ENCODE measurements around the gene GPS1.

DNA sequence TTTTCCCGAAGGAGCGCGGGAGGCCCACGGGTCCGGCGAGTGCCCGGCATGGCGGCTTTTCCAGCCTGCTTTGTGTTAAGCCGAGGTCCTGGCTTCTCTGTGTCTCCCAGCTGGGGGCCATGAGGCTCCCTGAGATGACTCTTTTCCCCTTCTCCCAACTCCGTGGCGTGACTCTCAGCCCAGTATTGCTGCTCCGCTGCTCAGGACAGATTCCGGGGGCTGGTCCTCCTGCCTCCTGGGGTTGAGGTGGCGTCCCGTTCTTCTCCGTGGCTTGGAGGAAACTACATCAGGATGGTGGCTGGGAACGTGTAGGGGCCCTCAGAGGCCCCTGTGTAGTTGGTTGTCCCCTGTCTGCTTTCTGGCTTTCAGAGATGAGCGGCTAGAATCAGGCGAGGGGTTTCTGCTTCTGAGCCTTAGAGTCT is 951 bp downstream of the GPS1 start:
- TF ChIP-seq CTCF (IDR thresholded peaks at IDR 0.05; ENCODE audit: low read depth, low read length, poor library complexity, severe bottlenecking), result no peak
- TF ChIP-seq EZH2phosphoT487 (IDR thresholded peaks at IDR 0.05; ENCODE audit: borderline replicate concordance, low read length), result no peak

All from DOHH2 (cell line).